HuH-7.5 (cell line): ENCODE data around the gene PPP1R7.

Source experiments
- DNase-seq: peaks from one replicate; pipeline ENCODE4 v3.0.0; 2011; ENCODE audit warnings: low spot score

Gene PPP1R7

GRCh38 chr2:241141214-241141770 is 9.0 kb upstream of the PPP1R7 start:
- DNase-seq, result no peak

DNA sequence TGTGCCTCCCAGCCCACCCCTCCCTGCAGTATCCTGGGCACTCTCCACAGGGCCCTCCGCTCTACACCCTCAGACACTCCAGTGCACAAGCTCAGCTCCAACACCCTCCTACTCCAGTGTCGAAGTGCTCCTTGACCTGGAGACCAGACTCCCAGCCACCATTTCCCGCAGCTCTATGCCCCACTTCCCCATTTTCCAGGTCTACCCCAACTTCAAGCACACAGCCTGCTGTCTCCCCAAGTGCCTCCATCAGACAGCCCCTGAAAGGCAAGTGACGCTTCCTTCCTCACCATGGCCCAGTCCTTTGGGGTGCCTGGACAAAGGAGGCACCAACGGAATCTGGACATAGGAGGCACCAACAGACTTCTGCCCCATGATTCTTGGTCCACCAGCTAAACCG is 8.2 kb upstream of the PPP1R7 start:
- DNase-seq, result no peak

- DNase-seq, result no peak
Measured at GRCh38 chr2:241142593-241142992, 7.7 kb upstream of the PPP1R7 start.

- no peak for DNase-seq
Measured at GRCh38 chr2:241146286-241146685, 4.0 kb upstream of the PPP1R7 start.

GRCh38 chr2:241147336-241147735 is 2.9 kb upstream of the PPP1R7 start:
- DNase-seq, result no peak

- DNase-seq, result no peak
Measured at GRCh38 chr2:241148239-241148638, 2.0 kb upstream of the PPP1R7 start.

GRCh38 chr2:241148891-241149674 is 1.2 kb upstream of the PPP1R7 start, which contains the start of gene PASK:
PASK (minus strand) TSS chr2:241149472; CDS start chr2:241143032, 6,440 bp downstream.
- peak; percentile 94 for DNase-seq

- DNase-seq, result no peak
Measured at GRCh38 chr2:241149675-241149924, 667 bp upstream of the PPP1R7 start.

DNA sequence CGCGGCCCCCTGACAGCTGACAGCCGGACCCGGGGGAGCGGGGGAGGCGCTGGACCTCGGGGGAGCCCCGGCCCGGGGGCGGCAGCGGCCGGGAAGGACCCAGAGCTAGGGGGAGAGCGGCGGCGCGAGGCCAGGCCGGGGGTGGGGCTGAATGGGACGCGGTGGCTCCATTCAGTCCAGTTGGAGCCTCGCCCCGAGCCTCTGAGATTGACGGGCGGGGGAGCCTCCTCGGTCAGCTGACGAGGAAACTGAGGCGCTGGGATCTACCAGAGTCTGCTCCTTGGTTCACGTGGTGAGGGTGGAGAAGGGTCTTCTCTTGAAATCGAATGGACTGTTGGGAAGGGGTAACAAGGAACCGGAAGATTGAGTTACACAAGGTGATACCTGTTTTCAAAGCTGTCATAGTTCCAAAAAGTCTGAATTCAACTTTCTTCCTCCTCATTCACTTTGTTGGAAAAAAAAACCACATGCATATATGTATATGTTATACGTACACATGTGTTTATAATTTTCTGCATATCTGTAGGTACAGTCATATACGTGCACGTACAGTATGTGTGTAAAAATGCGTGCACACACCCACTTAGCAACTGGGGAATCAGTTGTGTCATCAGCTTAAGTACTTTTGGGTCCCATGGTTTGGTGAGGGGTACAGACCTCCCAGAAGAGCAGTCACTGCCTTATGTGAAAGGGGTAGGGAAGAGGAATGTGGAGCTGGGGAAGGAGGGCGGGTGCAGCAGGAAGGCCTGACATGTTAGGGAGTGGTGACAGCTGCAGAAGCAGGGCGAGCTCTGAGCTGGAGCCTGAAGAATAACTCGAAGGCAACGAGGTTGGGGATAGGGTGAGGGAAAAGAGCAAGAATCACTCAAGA is 628 bp downstream of the PPP1R7 start:
- no peak for DNase-seq

- no peak for DNase-seq
Measured at GRCh38 chr2:241151934-241152660, 1.8 kb downstream of the PPP1R7 start.

DNA sequence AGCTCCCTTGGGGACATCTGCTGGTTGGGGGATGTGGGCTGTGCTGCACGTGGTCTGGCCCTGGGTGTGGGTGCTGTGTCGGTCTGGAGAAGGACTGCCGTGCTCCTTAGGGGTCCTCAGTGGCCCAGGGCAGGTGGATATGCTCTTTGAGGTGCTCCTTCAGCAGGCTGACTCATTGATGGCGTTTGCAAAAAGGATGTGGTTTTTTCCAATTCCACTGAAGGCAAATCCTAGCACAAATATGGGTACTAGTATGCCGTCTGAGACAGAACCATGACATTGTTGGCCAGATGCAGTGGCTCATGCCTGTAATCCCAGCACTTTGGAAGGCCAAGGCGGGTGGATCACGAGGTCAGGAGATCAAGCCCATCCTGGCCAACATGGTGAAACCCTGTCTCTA is 3.3 kb downstream of the PPP1R7 start:
- DNase-seq, result no peak

- DNase-seq, result no peak
Measured at GRCh38 chr2:241154915-241155314, 4.6 kb downstream of the PPP1R7 start.

GRCh38 chr2:241155936-241156335 is 5.7 kb downstream of the PPP1R7 start:
- DNase-seq, result no peak

DNA sequence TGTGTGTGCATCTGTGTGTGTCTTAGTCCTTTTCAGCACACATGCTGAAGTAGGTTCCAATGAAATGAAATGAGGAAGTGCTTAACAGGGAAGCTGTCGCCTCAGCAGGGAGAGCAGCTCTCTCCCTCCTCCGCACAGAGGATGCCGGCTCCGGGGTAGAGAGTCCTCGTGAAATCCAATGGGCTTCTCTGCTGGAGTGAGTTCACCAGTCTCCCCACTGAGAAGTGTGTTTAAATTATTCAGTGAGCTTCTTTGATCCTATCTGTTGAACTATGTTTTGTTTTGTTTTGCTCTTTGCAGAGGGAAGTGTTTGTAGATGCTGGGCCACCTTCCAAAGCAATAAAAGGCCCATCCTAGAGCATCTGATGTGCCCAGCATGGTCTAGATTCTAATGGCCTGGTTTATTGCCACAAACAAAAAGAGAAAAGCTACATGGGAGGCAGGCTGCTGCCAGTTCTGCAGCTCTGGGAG is 6.7 kb downstream of the PPP1R7 start:
- no peak for DNase-seq

DNA sequence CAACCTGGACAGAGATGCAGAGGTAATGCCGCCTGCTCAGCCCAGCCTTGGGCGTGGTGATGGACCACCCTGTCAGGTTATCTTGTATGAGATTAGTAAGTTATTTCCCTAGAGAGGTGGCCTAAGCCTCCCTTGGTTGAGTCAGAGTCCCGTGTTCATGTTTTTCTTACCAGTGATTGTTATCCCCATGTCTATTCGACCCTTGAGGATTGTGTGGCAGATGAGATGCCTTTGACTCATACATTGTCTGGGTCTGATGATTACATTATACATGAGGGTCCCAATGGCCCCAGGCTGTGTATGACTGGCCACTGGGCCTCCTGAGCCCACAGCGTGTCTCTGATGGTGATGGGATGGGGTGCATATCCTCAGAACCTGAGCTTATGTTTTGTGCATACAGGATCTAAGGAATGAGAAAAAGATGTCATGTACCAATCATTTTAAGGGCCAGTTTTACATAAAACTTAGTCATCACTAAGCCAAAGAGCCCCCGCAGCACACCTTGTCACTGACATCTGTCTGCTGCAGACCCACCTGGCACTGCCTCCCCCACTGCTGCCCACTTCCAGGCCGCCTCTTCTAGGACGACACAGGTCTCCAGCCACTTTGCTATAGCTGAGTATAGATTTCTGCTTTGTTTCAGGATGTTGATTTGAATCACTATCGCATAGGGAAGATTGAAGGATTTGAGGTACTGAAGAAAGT is 7.7 kb downstream of the PPP1R7 start:
- no peak for DNase-seq

- no peak for DNase-seq
Measured at GRCh38 chr2:241158546-241158900, 8.3 kb downstream of the PPP1R7 start.

DNA sequence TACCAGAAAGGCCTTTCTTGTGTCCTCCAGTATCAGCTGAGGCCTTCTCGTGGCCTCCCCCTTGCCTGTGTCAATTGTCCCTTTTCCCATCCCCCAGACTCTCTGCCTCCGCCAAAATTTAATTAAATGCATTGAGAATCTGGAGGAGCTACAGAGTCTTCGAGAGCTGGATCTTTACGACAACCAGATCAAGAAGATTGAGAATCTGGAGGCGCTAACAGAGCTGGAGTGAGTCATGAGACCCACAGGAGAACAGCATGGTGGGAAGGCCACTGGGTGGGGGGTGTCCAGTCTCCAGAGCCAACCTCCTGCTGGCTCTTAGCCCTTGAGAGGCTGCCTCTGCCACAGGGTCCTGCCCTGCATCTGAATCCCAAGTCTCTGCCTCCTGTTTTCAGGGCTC is 8.8 kb downstream of the PPP1R7 start:
- DNase-seq, result no peak

DNA sequence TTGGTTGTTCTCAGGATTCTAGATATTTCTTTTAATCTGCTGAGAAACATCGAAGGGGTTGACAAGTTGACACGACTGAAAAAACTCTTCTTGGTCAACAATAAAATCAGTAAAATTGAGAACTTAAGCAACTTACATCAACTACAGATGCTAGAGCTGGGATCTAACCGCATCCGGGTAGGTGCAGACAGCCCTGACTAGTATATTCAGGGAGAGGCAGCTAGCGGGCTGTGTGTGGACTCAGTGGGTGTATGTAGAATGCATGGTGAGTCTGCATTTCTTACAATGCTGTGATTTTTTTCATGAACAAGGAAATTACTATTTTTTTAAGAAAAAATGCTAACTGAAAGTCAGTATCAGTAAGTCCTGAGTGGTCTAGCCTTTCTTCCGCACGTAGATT is 10.1 kb downstream of the PPP1R7 start:
- DNase-seq, result no peak

DNA sequence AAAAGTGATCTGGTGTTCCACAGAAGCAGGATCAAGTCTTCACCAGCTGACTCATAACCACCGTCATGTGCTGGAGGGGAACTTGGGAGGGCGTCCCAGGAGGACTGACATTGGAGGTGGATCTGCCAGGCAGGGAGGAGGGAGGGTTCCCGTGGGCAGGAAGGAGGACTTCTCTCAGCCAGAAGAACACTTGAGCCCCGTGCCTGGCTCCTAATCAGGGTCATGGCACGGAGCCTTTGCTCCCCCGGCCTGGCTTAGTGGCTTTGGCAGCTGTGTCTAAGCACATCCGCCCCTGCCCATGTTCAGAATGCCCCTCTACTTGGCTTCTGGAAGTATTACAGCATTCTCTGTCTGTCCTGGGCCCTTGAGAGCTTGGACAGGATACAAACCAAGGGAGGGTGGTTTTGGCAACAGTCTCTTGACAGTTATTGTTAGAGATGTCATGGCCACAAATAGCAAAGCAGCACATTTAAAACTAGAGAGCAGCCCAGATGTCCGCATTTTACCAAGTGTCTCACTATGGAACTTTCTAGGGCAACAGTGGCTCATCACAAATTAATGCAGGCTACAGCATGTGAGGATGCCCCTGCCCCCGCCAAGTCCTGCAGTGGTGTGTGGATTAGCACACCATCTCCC is 11.5 kb downstream of the PPP1R7 start:
- no peak for DNase-seq

DNA sequence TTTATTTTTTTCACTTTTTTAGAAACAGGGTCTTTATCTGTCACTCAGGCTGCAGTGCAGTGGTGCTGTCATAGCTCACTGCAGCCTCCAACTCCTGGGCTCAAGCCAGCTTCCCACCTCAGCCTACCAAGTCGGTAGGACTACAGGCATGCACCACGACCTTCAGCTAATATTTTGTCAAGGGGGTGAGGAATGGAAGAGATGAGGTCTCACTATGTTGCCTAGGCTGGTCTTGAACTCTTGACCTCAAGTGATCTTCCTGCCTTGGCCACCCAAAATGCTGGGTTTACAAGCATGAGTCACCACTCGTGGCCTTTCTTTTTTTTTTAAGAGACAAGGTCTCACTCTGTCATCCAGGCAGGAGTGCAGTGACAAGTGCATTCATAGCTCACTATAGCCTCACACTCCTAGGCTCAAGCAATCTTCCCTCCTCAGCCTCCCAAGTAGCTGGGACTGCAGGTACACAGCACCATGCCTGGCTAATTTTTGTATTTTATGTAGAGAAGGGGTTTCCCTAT is 13.4 kb downstream of the PPP1R7 start:
- DNase-seq, result no peak

GRCh38 chr2:241168366-241168765 is 18.1 kb downstream of the PPP1R7 start:
- no peak for DNase-seq
